K562 (cell line): ENCODE measurements around the gene E2F3.

Experiments
- ARID3A ChIP-seq: IDR thresholded peaks from 2 replicates; pipeline ENCODE4 v1.6.1; 2012; ENCODE audit warnings: low read depth, low read length, improper control_type of control experiment, borderline replicate concordance
- CBFB ChIP-seq: sonication (generic); formaldehyde crosslinking; IDR thresholded peaks from 2 replicates; pipeline ENCODE4 v1.4.0; 2020; ENCODE audit warnings: mild to moderate bottlenecking, missing genetic modification reagents
- EZH2 ChIP-seq: IDR thresholded peaks from 2 replicates; pipeline ENCODE4 v1.6.1; 2012; ENCODE audit warnings: low read depth, mild to moderate bottlenecking, inconsistent platforms, low read length, borderline replicate concordance
- IRF1 ChIP-seq: sonication (generic); formaldehyde crosslinking; IDR thresholded peaks from 2 replicates; pipeline ENCODE4 v1.8.0; 2022; ENCODE audit warnings: missing genetic modification reagents, mild to moderate bottlenecking, borderline replicate concordance
- NEUROD1 ChIP-seq: fragments of 150-350 bp; IDR thresholded peaks from 2 replicates; pipeline ENCODE4 v1.6.1; 2014; ENCODE audit warnings: borderline replicate concordance, low read length, low read depth; ENCODE audit not compliant: partially characterized antibody
- NR2C2 ChIP-seq, 2 experiments: fragments of 200-800 bp in 1 of 2; sonication (Bioruptor generic) in 1 of 2; sonication (generic) in 1 of 2; formaldehyde crosslinking in 1 of 2; IDR thresholded peaks; 2 replicates each; pipeline versions ENCODE4 v1.6.1 to v1.8.0; 2016 to 2022; ENCODE audit warnings: mild to moderate bottlenecking in 1 of 2, missing compliant biosample characterization in 1 of 2, missing genetic modification characterization in 1 of 2, missing genetic modification reagents in 1 of 2
- POLR2A ChIP-seq: fragments of 450-650 bp; conservative IDR thresholded peaks from 2 replicates; pipeline ENCODE4 v1.6.1; 2016
- SETDB1 ChIP-seq: IDR thresholded peaks from one replicate; pipeline ENCODE4 v1.6.1; 2012; ENCODE audit warnings: low read length, control low read depth, inconsistent platforms
- SMARCE1 ChIP-seq: fragments of 450-650 bp; IDR thresholded peaks from 2 replicates; pipeline ENCODE4 v1.7.1; 2016; ENCODE audit warnings: mild to moderate bottlenecking
- TF ChIP-seq, protein P1 (sequence below): IDR thresholded peaks from 2 replicates; pipeline ENCODE4 v1.6.1; 2011; ENCODE audit warnings: borderline replicate concordance, low read depth, mild to moderate bottlenecking, moderate library complexity, low read length; ENCODE audit not compliant: insufficient read depth, poor library complexity, severe bottlenecking

DNA sequence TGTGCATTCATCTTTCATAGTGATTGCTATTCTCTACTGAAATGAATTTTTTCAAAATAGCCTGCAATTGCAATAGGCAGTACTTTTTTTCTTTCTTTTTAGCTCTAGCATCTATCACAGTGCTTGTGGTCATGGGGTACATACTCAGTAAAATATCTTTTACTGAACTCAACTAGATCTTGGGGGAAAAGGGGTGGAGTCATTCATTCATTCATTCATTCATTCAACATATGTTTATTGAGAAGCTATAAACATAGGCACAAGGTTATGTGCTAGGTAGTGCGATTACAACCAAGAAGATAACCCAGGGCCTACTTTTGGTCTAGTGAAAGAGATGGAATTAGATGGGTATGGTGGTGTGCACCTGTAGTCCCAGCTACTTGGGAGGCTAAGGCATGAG lies 131.2 kb downstream of the E2F3 start:
- TF ChIP-seq SETDB1 (no peak), IRF1 (CRISPR knock-in tag) (no peak), POLR2A (no peak), NR2C2 (CRISPR knock-in tag; IDR thresholded peaks at IDR 0.05) (no peak), NR2C2 (tag; IDR thresholded peaks at IDR 0.05) (no peak), NEUROD1 (no peak), SMARCE1 (no peak), ARID3A (no peak), EZH2 (no peak), CBFB (CRISPR knock-in tag) (no peak)
- TF ChIP-seq, protein P1, sequence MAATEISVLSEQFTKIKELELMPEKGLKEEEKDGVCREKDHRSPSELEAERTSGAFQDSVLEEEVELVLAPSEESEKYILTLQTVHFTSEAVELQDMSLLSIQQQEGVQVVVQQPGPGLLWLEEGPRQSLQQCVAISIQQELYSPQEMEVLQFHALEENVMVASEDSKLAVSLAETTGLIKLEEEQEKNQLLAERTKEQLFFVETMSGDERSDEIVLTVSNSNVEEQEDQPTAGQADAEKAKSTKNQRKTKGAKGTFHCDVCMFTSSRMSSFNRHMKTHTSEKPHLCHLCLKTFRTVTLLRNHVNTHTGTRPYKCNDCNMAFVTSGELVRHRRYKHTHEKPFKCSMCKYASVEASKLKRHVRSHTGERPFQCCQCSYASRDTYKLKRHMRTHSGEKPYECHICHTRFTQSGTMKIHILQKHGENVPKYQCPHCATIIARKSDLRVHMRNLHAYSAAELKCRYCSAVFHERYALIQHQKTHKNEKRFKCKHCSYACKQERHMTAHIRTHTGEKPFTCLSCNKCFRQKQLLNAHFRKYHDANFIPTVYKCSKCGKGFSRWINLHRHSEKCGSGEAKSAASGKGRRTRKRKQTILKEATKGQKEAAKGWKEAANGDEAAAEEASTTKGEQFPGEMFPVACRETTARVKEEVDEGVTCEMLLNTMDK, result no peak
